GM06990 (cell line): ENCODE measurements around the gene MAPK11.
A peak's percentile ranks its signal among the peaks of the same experiment; 100 is the strongest.

Experiments
- DNase-seq: peaks from one replicate; pipeline ENCODE4 v3.0.0-alpha.2; 2011; ENCODE audit not compliant: insufficient read length; ENCODE audit errors: extremely low read depth
- H3K27me3 ChIP-seq: replicated peaks from 2 replicates; pipeline ENCODE4 v1.6.0; 2011; ENCODE audit warnings: low read length; ENCODE audit not compliant: control insufficient read depth, insufficient read depth
- H3K36me3 ChIP-seq: 2 replicates; pipeline ENCODE4 v1.5.1; 2011; ENCODE audit warnings: low read length; ENCODE audit not compliant: control insufficient read depth, insufficient read depth
- H3K4me3 ChIP-seq: replicated peaks from 2 replicates; pipeline ENCODE4 v1.5.1; 2011; ENCODE audit warnings: low read depth, mild to moderate bottlenecking, control low read depth, low read length
- CTCF ChIP-seq: IDR thresholded peaks from 2 replicates; pipeline ENCODE4 v1.5.1; 2011; ENCODE audit warnings: low read length, control low read depth, mild to moderate bottlenecking, inconsistent platforms; ENCODE audit not compliant: insufficient read depth, poor library complexity, severe bottlenecking

MAPK11 gene

DNA sequence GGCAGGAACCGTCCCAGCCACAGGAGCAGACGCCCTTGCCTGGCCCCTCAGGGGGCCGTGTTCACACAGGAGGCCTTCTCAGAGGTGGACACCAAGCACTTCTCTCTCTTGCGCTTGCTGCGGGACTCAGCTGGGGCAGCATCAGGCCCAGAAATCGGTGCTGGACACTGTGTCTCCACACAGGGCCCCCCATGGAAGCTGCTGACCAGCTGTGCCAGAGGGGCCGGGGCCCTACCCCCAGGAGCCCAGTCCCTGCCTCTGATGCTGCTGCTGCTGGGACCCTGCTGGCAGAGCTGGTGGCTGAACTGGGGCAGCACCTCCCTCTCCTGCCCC lies 33.3 kb upstream of the MAPK11 start:
- Histone ChIP-seq H3K27me3 (no peaks in the 10 kb centered on the region), H3K36me3 (peaks cover 6% of the 10 kb centered on the region), H3K4me3 (no peak overlapping the region)
- no peak for DNase-seq
- TF ChIP-seq CTCF = no peak

DNA sequence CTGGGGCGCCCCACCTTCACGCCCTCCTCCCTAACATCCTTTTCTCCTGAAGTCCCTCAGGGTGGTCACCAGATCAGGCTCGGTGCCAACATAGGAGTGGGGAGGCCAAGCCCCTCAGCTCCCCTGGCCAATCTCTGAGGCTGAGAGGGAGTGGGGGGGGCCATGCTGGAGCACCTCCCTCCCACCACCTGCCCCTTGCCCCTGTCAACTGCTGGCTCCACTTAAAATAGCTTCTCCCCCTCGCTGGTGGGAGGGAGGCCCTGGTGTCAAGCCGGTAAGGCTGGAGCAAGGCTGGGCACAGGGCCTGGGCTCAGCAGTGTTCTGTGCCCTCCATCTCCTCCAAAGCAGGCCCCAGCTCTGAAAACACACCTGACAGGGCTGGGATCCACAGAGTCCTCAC lies 32.4 kb upstream of the MAPK11 start:
- no peak overlapping the region for H3K4me3 ChIP-seq
- no peak for DNase-seq

GRCh38 chr22:50302041-50302541 lies 31.9 kb upstream of the MAPK11 start:
- TF ChIP-seq CTCF = no peak
- Histone ChIP-seq H3K27me3 (no peaks in the 10 kb centered on the region), H3K36me3 (peaks cover 6% of the 10 kb centered on the region), H3K4me3 (peak overlapping the region; percentile 5; the same call in 1 of the 2 replicates)
- DNase-seq = no peak

More for the DNA sequence above, 32.4 kb upstream of the MAPK11 start:
- H3K36me3 ChIP-seq = peaks cover 6% of the 10 kb centered on the region
- H3K27me3 ChIP-seq = no peaks in the 10 kb centered on the region
- TF ChIP-seq CTCF = no peak

DNA sequence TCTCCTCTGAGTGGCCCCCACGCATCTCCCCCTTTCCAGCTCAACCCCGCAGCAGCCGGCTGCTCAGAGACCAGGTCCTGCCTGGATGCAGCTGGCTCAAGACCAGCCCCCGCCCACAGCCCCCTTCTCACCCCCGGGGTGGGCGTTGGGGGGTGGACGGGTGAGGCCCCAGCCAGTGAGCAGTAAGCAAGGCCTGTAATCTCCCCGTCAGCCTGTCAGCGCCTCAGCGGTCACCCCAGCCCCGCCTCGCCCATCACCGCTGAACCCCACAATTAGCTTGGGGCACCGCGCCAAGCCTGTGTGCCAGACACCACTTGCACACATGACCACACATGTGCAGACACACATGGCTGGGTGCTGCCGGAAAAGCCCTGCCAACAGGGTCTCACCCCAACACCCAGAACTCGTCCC lies 31.4 kb upstream of the MAPK11 start:
- TF ChIP-seq CTCF = no peak
- Histone ChIP-seq H3K4me3 (peak overlapping the region; percentile 5; the same call in 1 of the 2 replicates), H3K36me3 (peaks cover 6% of the 10 kb centered on the region), H3K27me3 (no peaks in the 10 kb centered on the region)
- DNase-seq = no peak

GRCh38 chr22:50300620-50301257 lies 30.6 kb upstream of the MAPK11 start:
- no peak for DNase-seq
- no peak for TF ChIP-seq CTCF
- Histone ChIP-seq H3K27me3 (no peaks in the 10 kb centered on the region), H3K4me3 (no peak overlapping the region), H3K36me3 (peaks cover 6% of the 10 kb centered on the region)
